HG03432 (cell line): ENCODE measurements around the gene TMEM9B.
"Not testable (repeated sequence)": the region's sequence is repeated elsewhere in the genome, so short reads cannot be mapped to it uniquely, and the experiment has no call there.

Experiments
- ATAC-seq: cut with Tn5 transposase; IDR thresholded peaks from one replicate; pipeline ENCODE4 v1.9.1; 2021; ENCODE audit warnings: mild to moderate bottlenecking, moderate library complexity; ENCODE audit not compliant: unreplicated experiment

Gene TMEM9B

DNA sequence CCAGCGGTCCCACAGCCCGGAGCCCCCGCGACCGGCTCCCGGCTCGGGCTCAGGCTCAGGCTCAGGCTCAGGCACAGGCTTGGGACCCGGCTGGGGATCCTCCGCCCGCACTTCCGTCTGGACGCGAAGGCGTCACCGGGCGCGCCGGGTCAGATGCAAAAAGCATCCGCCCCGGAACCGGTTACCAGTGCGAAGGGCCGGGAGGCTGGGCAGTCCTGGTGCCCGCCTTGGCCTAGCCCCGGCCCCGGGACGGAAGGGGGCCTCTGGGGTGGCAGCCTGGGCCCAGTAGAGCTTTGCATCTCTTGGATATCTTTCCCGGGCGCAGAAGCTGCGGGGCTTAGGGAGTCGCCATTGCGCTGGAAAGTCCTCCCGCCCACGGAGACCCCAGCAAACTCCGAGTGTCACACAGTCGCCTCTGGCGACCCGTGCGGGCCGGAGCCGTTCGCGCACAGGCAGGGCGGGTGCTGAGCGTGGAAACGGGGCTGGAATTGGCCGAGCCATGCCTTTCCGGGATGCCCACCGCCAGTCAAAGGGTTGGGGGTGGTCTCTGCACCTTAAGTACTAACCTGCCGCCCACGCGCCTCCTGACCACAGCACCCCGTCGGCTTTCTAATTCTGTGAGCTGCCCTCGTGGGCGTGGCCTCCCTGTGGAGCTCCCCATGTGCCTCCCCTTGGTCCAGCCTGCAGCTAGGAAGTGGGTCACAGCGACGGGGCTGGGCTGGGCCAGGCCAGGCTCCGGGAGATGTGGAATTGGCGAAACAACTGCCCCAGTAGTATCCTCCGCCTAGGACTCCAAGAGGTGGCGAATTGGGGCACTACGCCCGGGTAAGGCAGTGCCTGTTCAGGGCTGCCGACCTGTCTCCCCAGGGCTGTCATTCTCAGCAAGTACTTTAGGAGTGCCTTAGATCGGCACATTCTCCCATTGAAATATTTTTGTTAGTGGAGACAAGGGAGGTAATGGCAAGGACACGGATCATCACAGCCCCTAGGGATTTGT, at the start of gene TMEM9B:
TSS of gene TMEM9B (minus strand) at position 119 of the 997 bp plus-strand sequence. CDS start 129 bp downstream, outside the sequence.
- peak; percentile 80 for ATAC-seq

GRCh38 chr11:9013373-9013772, 49.1 kb upstream of the TMEM9B start:
- no peak for ATAC-seq

DNA sequence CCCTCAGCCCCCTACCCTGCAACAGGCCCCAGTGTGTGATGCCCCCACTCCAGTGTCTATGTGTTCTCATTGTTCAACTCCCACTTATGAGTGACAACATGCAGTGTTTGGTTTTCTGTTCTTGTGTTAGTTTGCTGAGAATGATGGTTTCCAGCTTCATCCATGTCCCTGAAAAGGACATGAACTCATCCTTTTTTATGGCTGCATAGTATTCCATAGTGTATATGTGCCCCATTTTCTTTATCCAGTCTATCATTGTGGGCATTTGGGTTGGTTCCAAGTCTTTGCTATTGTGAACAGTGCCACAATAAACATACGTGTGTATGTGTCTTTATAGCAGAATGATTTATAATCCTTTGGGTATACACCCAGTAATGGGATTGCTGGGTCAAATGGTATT, 45.3 kb upstream of the TMEM9B start:
- ATAC-seq, result not testable (repeated sequence)

DNA sequence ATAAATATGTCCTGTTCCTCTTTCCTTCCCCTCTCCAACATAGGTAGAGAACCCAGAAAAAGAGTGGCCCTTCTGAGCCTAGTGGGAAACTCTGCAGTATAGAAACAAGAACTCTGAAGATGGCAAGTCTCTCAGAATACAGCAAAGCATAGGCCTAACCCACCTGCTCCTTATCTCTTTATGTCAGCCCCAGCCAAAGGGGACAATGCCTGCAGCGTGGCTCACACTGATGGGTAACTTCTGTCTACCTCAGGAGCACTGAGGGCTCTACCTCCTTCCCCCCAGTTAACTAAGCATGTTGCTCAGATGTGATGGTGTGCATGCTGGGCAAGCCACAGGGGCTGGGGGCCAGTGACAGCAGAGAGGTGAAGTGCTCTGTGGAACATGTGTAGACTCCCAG, 44.4 kb upstream of the TMEM9B start:
- ATAC-seq, result no peak

- ATAC-seq, result no peak
These were observed 43.8 kb upstream of the TMEM9B start for GRCh38 chr11:9008011-9008550.

GRCh38 chr11:9005087-9005486, 40.8 kb upstream of the TMEM9B start:
- no peak for ATAC-seq

DNA sequence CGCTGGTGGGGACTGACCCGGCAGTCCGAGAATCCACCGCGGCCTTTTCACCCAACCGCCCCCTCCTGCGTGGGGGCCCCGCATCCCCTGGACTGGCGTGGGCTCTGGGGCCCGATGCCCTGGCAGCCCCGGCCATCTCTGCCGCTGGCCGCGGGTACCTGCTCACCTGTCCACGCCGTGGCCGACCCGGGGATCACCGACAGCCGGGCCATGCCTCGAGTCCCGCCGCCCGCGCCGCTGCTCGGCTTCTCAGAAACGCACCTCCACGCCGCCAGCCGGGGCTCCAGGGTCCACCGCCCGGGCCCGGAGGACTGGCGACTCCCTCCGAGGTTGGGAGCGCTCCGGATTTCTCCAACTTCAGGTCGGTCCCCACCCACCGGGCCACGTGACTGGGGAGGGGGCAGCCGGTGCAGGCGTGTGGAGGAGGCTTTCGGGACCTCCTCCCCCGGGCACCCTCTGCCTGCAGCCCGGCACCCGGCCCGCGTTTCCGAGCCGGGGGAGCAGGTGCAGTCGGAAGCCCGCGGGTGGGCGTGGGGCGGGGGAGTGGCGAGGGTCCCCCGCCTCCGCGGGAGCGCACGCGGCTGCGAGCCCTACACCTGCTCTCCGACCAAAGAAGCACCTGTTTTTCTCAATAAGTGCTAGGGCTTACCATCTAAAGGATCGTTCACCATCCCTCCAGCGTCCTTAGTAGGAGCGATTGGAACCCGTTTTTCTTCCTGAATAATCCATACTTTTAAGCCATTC, 40.1 kb upstream of the TMEM9B start:
- peak; percentile 26 for ATAC-seq

GRCh38 chr11:9003573-9004182, 39.4 kb upstream of the TMEM9B start, which contains the start of gene NRIP3:
Gene NRIP3, minus strand, starts transcription at chr11:9004001. Its CDS starts 66 bp downstream, at chr11:9003935.
- peak; percentile 51 for ATAC-seq

- no peak for ATAC-seq
These were observed 38.8 kb upstream of the TMEM9B start for GRCh38 chr11:9002920-9003572.

DNA sequence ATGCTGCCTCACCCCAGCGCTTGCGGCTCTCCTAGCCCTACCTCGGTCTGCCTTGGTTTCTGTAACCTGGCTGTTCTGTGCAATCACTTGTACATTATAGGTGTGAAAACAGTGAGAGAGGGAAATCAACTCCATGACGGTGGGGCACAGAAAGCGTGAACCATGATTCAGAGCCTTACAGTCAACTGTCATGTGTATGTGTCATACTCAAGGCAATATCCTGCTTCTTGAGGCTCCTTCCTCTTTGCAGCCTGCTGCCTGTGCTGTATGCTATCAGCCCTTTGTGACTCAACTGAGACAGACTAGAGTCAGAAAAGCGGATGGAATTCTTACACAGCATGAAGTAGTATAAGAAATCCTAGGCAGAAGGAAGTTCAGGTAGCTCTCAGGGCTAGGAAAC, 37.5 kb upstream of the TMEM9B start:
- no peak for ATAC-seq

DNA sequence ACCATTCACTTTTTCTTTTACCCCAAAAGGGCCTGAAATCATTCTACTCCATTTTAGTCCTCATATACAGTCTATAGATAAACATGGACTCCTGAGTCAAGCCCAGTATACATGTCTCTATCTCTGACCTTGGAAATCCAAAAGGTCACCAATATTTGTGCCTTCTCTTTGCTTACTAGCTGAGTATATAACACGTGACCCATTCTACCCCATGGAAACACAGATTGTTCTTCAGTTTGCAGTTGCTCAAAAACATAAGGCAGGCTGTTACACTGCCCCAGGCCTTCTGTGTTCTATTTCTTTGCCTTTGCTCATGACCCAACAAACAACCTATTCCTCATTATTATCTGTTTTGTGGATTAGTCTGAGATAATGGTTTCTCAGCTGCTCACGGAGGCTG, 33.8 kb upstream of the TMEM9B start:
- no peak for ATAC-seq

GRCh38 chr11:8997451-8997850, 33.2 kb upstream of the TMEM9B start:
- no peak for ATAC-seq

DNA sequence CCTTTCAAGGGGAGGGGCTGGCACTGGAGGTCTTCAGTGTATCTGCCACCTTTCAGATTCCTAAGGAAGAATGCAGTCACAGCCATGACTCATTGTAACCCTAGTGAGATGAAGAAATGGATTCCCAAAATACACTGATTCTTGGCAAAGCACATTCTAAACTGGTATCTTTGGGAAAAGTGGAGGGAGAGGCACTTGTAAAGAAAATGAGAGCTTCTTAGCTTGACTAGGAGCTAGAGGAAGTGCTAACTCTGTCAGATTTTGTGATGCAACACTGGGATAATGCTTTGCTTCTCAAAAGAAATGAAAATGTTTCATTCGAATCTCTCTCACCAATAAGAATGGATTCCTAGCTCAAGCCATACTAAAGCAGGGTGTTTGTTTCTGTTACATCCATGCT, 25.2 kb upstream of the TMEM9B start:
- ATAC-seq, result no peak

GRCh38 chr11:8988329-8989234, 24.3 kb upstream of the TMEM9B start:
- no peak for ATAC-seq

GRCh38 chr11:8987446-8987845, 23.2 kb upstream of the TMEM9B start:
- no peak for ATAC-seq

DNA sequence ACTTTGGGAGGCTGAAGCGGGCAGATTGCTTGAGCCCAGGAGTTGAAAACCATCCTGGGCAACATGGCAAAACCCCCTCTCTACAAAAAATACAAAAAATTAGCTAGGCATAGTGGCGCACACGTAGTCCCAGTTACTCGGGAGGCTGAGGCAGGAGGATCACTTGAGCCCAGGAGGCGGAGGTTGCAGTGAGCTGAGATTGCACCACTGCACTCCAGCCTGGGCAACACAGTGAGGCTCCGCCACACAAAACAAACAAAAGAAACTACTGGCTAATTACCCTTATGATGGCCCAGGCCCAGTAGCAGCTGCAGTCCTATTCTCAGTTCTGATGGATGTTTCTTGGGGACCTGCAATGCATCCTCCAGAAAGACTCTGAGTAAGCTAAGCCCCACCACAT, 22.5 kb upstream of the TMEM9B start:
- ATAC-seq, result not testable (repeated sequence)

GRCh38 chr11:8985462-8985861, 21.2 kb upstream of the TMEM9B start:
- no peak for ATAC-seq

GRCh38 chr11:8983552-8983951, 19.3 kb upstream of the TMEM9B start:
- no peak for ATAC-seq

GRCh38 chr11:8980485-8980884, 16.2 kb upstream of the TMEM9B start:
- no peak for ATAC-seq
